ENCODE results near the gene KCTD11. TPM values are rescaled to one million over a fixed set of nuclear protein-coding genes. Genes with fewer than 3 reads are reported as not detected.
"Not testable (repeated sequence)": the region's sequence is repeated elsewhere in the genome, so short reads cannot be mapped to it uniquely, and the experiment has no call there.

The KCTD11 gene
- total RNA-seq, 1 experiment from 2014 or later = 3.4 TPM

DNA sequence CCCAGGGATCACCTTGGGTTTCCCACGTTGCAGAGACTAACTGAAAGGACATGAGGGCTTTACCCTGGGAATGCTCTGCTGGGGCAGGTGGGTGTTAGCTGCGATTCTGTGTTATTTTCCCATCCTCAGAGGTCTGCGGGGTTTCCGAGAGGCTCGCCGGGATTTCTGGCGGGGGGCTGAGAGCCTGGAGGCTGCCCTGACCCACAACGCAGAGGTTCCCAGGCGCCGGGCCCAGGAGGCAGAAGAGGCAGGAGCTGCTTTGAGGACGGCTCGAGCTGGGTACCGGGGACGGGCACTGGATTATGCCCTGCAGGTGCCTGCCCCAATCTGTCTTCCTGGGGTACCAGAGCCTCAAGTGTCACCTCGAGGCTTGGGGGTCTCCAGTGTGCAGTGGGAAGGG is 8.7 kb upstream of the KCTD11 start:
- no peak for DNase-seq (ENCODE audit: low read depth)

DNA sequence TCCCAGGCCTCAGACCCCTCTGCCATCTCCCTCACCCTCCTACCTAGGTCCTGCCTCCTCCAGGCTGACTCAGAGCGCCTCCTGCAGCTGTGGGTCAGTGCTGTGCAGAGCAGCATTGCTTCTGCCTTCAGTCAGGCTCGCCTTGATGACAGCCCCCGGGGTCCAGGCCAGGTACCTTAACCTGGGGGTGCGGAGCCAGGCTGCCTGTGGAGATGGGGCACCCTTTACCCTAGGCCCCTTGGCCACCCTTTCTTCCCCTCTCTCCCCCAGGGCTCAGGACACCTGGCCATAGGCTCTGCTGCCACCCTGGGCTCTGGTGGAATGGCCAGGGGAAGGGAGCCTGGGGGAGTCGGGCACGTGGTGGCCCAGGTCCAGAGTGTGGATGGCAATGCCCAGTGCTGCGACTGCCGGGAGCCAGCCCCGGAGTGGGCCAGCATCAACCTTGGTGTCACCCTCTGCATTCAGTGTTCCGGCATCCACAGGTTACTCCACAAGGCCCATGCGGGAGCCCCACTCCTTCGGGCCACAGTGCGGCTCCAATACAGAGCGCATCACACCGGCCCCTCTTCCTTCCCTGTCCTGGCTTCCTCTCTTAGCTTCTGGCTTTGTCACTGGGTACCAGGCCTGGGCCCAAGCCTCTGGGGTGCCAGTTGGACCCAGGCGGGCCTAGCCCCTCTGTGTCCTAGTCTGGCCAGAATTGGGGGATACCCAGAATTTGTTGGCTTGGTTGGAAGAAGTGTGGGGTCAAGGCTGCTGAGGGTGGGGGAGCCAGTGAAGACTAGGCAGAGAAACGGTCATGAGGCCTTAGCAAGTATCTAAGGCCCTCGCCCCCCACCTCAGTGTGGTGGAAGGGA is 5.0 kb upstream of the KCTD11 start:
- no peak for DNase-seq (ENCODE audit: low read depth)

DNA sequence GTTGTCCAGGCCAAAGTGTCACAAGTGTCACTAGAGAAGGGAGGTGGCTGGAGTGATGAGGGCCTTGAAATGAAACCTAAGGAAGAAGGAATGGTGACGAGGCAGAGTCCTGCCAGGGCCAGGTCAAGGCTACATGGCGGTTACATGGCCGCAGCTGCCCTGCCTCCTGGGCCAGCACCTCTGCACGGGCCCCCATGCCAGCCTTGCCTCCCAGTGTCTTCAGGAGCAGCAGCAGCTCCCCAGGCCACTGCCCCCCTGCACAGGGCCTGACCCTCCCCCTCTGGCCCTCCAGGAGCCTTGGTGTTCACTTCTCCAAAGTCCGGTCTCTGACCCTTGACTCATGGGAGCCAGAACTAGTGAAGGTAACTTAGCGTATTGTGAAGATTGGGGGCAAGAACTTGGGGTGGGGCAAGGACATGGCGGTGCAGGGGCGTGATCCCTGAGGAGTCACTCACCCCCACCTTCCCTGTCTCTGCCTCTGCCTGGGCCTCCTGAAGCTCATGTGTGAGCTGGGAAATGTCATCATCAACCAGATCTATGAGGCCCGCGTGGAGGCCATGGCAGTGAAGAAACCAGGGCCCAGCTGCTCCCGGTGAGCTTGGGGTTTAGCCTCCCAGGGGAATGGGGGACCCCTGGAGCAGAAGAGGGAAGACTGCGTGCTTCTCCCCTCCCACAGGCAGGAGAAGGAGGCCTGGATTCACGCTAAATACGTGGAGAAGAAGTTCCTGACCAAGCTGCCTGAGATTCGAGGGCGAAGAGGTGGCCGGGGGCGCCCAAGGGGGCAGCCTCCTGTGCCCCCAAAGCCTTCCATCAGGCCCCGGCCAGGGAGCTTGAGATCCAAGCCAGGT is 4.1 kb upstream of the KCTD11 start:
- DNase-seq (ENCODE audit: low read depth) = no peak

DNA sequence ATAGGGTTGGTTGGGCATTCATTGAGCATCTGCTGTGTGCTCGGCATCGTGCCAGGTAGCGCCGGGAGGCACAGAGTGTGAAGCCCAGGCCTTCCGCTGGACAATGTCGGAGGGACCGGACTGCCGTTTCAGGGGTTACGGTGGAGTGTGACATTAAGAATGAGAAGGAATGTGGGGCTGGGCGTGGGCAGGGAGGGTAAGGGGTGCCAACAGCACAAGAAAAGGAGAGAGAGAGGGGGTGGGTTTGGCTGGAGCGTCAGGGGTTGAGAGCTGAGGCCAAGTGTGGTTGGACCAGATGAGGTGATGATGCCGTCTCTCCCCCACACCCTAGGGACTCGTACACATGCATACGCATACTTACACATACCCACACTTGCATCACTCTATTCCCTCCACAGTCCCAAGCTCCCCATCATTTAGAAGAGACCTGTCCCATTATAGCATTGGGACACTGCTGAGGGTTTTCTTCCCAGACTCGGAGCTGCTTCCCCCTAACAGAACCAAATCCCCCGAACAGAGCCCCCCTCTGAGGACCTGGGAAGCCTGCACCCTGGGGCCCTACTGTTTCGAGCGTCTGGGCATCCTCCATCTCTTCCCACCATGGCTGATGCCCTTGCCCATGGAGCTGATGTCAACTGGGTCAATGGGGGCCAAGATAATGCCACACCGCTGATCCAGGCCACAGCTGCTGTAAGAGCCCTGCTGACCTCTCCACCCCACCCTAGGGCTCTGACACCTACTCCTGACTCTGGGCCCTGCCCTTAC is 3.3 kb upstream of the KCTD11 start:
- DNase-seq (ENCODE audit: low read depth) = no peak

DNA sequence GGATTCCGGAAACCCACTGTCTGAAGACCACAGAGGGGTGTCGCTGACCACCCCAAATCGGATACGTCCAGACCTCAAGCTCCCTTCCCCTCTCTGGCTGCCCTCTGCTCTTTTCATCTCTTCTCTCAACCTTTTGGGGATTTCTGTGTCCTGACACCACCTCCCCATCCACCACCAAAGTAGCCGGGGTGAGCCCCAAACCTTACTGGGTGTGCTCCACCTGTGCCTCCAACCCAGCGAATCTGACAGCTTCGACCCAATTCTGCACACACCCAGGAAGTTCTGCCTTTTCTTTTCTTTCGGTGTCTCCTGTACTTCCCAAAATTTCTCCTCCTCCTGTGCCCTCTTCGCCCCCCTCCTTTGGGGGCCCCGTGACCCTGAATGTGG is 534 bp downstream of the KCTD11 start:
- DNase-seq (ENCODE audit: low read depth) = no peak

DNA sequence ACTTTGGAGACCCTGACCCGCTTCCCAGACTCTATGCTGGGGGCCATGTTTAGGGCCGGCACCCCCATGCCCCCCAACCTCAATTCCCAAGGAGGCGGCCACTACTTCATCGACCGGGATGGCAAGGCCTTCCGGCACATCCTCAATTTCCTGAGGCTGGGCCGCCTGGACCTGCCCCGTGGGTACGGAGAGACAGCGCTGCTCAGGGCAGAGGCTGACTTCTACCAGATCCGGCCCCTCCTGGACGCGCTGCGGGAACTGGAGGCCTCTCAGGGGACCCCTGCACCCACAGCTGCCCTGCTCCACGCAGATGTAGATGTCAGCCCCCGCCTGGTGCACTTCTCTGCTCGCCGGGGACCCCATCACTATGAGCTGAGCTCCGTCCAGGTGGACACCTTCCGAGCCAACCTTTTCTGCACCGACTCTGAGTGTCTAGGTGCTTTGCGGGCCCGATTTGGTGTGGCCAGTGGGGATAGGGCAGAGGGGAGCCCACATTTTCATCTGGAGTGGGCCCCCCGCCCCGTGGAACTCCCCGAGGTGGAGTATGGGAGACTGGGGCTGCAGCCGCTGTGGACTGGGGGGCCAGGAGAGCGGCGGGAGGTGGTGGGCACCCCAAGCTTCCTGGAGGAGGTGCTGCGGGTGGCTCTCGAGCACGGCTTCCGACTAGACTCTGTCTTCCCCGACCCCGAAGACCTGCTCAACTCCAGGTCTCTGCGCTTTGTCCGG is 1.1 kb downstream of the KCTD11 start:
- no peak for DNase-seq (ENCODE audit: low read depth)

DNA sequence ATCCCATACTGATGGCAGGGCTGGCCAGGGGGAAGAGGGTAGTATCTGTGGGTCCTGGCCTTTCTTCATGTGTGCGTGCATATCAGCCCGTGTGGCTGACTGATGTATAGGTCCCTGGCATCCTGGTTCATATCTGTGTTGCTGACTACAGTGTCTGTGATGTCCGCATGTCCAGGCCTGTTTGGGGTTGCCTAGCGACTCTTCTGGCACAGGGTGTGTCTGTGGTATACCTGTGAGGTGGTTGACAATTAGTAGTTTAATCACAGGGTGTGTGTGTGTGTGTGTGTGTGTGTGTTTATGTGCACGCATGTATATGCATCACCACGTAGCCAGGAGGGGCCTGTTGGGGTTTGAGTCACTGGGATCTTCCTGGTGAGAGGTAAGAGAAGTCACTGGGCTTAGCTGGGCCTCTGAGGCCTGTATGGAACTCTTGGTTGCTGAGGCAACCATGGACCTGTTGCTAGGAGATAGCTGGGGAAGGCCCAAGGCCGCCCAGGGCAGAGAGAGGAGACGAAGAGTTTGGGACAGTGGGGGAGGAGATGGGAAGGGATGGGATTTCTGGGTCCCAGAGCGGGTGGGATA is 2.4 kb downstream of the KCTD11 start:
- peak; percentile 23 for DNase-seq (ENCODE audit: low read depth)

DNA sequence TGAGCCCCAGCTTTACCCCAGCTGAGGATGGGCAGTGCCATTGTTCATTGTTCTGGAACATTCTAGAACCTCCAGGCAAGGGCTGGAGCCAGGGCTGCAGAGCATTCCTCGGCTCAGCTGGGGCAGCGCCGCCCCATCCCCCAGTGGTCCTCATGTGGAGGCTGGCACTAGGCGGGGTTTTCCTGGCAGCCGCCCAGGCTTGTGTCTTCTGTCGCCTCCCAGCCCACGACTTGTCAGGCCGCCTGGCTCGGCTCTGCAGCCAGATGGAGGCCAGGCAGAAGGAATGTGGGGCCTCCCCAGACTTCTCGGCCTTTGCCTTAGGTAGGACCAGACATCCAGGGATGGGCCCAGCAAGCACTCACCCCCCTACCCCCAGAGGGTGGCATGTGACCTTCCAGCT is 3.1 kb downstream of the KCTD11 start, which contains the start of gene TMEM95:
TSS of gene TMEM95 (plus strand) at position 104 of the 400 bp plus-strand sequence. CDS start at position 153, 49 bp downstream.
- peak; percentile 48 for DNase-seq (ENCODE audit: low read depth)

DNA sequence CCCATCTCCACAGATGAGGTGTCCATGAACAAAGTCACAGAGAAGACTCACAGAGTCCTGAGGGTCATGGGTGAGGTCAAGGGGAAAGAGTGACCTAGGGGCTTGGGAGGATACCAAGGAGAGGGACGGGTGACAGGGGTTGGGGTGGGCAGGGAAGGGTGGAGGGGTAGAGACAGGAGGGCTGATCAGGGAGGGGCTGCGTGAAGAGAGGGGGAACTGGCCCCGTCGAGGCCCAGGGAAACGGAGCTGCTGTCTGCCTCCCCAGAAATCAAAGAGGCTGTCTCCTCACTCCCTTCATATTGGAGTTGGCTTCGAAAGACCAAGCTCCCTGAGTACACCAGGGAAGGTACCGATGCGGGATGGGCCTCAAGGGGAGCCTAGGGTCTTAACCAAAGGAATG is 3.6 kb downstream of the KCTD11 start:
- DNase-seq (ENCODE audit: low read depth) = no peak

DNA sequence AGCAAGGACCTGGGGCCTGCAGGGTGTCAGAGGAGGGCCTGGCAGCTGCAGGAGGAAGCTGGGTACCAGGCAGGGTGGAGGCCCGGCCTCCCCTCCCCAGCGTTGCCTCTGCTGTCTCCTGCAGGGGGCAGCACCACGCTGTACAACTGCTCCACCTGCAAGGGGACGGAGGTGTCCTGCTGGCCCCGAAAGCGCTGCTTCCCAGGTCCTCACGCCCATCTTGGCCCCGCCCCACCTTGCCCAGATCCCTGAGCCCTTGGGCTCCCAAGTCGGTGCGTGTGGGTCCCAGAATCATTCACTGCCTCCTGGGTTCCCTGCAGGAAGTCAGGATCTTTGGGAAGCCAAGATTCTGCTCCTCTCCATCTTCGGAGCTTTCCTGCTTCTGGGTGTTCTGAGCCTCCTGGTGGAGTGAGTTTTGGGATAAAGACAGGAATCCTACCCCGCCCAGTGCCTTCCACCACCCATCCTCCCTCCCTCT is 4.1 kb downstream of the KCTD11 start:
- peak; percentile 50 for DNase-seq (ENCODE audit: low read depth)

DNA sequence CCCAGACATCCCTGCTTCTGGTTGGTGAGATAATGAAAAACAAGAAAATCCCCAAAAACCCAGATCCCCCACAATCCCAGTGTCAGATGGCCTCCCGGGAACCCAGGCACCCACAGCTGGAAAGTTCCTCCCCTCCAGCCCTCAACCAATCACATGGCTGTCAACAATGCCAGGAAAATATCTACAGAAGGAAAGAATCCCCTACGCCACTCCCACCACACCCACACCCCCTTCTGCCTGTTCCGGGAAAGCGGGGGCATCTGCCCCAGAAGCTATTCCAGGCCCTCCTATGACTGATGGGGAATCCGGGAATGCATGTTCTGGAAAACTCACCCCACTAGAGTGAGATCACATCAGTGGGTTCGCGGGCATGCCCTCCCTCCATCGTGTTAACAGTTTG is 4.8 kb downstream of the KCTD11 start:
- no peak for DNase-seq (ENCODE audit: low read depth)

DNA sequence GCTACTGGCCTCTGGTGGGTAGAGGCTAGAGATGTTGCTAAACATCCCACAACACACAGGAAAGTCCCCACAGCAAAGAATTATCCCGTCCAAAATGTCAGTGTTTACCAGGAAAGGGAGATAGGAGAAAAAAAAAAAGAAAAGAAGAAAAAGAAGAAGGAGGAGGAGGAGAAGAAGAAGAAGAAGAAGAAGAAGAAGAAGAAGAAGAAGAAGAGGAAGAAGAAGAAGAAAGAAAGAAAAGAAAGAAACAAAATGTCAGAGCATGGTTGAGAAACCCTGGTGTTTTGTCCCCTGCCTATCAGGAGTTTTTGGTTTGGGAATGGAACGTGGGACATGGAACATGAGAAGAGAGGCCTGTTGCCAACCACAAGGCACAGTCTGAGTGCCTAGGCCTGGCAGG is 5.4 kb downstream of the KCTD11 start:
- no peak for DNase-seq (ENCODE audit: low read depth)

DNA sequence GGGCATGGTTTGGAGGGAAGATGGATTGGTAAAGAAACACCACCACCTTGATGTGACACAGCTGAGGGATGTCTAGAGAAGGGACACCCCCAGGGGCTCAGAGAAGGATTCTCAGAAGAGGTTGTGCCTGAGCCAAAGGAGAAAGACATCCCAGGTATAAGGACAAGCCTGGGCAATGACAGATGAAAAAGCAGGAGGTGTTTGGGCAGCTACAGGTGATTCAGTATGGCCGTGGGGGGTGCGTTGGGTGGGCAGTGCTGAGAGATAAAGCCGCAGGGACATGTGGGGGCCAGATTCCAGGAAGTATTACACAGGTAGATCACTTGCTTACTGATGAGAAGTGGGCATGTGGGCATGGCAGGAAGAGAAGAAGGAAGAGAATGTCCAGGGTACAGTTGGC is 9.9 kb downstream of the KCTD11 start:
- no peak for DNase-seq (ENCODE audit: low read depth)

DNA sequence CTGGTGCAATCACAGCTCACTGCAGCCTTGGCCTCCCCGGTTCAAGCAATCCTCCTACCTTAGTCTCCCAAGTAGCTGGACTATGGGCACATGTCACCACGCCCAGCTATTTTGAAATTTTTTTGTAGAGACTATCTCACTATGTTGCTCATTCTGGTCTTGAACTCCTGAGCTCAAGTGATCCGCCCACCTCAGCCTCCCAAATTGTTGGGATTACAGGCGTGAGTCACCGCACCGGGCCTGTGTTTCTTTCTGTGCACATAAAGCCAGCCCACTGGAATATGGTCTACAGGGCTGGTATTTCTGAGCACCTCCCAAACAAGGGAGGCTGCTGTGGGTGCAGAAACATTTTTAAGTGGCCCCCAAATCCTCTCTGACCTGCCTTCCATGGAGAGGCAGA is 11.3 kb downstream of the KCTD11 start:
- DNase-seq (ENCODE audit: low read depth) = no peak

DNA sequence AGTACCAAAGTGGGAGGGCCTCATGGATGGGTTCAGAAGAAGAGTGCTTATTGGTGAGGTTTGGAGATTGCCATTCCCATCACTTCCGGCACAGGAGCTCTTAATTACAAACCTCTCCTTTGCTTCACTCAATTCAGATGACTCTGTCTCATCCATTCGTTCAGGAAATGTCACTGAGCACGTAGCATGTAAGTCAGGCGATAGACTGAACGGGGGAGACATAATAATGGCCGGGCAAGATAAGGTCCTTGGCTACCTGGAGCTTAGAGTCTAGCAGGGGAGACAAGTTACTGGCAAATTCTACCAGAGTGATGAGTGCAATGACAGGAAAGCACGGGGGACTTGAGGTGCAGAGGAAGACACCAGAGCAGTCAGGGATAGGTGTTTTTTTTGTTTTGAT is 14.0 kb downstream of the KCTD11 start:
- not testable (repeated sequence) for DNase-seq (ENCODE audit: low read depth)

DNA sequence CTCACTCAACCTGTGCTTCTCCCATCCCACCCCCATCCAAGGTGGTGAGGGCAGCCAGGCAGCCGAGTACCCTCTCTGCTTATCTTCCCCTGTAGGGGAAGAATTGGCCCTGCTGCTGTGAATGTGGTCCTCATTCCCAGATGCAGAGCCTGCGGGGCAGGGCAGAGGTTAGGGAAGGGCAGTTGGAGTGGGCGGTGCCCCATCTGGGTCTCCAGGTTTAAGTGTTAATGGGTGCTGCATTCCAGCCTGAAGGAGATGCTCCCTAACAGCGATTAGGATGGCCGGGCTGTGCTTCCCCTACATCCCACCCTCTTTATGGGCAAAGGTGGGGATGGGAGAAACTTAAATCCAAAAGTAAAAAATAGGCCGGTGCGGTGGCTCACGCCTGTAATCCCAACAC is 15.1 kb downstream of the KCTD11 start:
- DNase-seq (ENCODE audit: low read depth) = no peak

DNA sequence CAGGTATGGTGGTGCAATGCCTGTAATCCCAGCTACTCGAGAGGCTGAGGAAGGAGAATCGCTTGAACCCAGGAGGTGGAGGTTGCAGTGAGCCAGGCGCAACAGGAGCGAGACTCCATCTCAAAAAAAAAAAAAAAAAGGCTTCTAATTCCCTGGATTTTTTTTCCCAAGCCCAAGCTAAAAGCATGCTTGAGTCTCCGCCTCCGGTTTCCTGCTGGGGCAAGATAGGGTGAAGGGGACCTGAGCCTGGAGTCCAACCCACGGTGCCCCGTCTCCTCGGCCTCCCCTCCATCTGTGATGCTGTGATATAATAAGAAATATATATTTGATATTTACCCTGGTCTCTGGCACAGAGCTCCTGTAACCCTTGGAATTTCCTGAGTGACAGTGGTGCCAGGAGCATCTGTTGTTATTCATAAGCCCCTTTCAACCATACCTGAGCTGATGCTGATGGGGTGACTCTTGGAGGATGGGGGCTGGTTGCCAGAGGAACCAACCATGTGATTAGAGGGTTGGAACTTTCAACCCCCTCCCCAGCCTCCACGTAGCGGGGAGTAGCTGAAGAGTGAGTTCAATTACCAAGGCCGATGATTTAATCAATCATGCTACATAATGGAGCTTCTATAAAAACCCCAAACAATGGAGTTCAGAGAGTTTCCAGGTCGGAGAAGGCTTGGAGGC is 16.1 kb downstream of the KCTD11 start:
- DNase-seq (ENCODE audit: low read depth) = no peak

DNA sequence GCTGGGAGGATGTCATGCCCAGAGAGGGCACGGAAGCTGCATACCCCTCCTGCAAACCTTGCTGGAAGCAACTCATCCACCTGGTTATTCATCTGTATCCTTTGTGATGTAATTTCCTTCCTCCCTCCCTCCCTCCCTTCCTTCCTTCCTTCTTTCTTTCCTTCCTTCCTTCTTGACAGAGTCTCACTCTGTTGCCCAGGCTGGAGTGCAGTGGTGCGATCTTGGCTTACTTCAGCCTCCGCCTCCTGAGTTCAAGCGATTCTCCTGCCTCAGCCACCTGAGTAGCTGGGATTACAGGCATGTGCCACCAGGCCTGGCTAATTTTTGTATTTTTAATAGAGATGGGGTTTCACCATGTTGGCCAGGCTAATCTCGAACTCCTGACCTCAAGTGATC is 16.6 kb downstream of the KCTD11 start:
- DNase-seq (ENCODE audit: low read depth) = not testable (repeated sequence)

DNA sequence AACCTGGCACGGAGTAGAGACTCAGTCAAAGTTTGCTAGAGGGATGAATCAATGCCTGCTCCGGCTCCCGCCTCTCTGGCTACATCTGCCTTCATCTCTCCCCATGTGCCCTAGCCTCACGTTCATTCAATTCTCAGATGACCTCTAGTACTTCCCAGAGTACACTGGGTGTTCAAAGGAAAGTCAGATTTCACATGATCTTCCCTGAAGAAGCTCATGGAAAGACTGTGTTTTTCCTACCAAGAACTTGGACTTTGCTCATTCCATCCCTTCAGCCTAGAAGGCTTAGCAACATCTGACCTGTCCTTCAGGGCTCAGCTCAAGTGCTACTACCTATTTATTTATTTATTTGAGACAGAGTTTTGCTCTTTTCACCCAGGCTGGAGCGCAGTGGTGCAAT is 17.9 kb downstream of the KCTD11 start:
- no peak for DNase-seq (ENCODE audit: low read depth)

DNA sequence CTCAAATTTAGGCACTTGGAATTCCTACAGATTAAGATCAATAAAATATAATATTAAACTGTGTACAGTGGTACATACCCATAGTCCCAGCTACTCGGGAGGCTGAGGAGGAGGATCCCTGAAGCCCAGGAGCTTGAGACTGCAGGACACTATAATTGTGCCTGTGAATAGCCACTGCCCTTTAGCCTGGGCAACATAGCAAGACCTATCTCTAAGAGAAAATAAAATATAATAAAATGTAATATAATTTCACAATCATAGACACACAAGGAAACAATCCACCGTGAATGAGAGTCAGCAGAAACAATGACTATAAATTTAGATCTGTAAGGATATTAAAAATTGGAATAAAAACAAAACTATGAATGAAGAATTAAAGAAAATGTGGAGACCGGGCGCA is 18.9 kb downstream of the KCTD11 start:
- no peak for DNase-seq (ENCODE audit: low read depth)
